Fibroblast of mammary gland (primary cell): ENCODE results near the gene ITFG1.

ENCODE experiments used
- DNase-seq: peaks from one replicate; pipeline ENCODE4 v3.0.0-alpha.2; 2010; ENCODE audit warnings: low read depth
- H3K4me3 ChIP-seq: 2 replicates; pipeline ENCODE4 v1.5.1; 2011; ENCODE audit warnings: low read depth, mild to moderate bottlenecking, low read length, moderate library complexity; ENCODE audit not compliant: control insufficient read depth
- CTCF ChIP-seq: conservative IDR thresholded peaks from 2 replicates; pipeline ENCODE4 v1.5.1; 2011; ENCODE audit warnings: low read depth, low read length, inconsistent platforms; ENCODE audit not compliant: control insufficient read depth, insufficient read depth

The ITFG1 gene

GRCh38 chr16:47254756-47255155 lies 206.1 kb downstream of the ITFG1 start:
- H3K4me3 ChIP-seq: no peak overlapping the region
- DNase-seq: no peak
- no peak for TF ChIP-seq CTCF

DNA sequence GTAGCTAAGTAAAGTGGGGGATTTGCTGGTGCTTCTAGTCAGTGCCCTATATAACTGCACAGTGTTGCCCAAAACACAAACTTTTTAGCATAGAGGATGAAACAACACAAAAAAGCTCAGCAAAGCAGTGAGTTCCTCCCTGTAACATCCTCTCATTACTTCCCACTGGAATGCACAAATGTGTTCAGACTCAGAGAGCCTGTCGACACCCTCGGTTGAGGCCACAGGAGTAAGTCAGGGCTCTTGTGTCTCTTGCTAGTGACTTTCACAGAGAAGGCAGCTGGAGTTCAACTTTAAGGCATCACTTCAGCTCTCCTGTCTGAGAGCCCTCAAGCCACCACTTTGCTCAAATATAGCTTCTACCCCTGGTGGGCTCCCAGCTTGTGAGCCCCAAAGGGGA lies 209.9 kb downstream of the ITFG1 start:
- TF ChIP-seq CTCF: no peak
- H3K4me3 ChIP-seq: no peak overlapping the region
- DNase-seq: no peak

DNA sequence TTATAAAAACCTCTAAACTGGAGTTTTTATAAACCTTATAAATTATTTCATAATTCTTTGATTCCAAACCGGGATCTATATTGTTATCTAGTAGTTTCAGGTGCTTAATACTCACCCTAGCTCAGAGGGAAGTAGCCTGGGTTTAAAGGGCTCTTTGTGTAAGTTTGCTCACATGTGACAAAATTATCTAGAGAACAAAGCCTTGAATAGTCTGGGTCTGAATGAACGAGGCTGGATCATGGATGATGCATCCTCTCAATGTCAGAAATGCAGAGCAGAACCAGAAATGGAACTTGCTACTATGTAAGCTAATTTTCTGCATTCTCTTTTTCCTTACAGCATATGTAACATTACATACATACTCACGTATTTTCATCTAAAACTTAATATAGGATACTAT lies 213.2 kb downstream of the ITFG1 start:
- no peak for DNase-seq
- no peak overlapping the region for H3K4me3 ChIP-seq
- TF ChIP-seq CTCF: no peak

DNA sequence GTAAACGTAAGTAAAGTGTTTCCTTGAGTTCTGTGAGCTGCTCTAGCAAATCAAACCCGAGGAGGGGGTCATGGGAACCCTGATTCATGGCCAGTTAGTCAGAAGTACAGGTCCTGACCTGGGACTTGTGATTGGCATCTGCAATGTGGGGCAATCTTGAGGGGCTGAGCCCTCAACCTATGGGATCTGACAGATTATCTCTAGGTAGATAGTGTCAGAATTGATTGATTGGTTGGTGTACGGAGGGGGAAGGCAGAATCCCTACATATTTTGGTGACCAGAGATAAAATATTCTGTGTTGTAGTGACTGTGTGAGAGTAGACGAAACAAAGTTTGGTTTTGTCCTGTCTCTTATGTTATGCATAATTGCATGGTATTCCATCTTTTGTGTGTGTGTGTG lies 216.7 kb downstream of the ITFG1 start:
- DNase-seq: no peak
- H3K4me3 ChIP-seq: no peak overlapping the region
- TF ChIP-seq CTCF: no peak

DNA sequence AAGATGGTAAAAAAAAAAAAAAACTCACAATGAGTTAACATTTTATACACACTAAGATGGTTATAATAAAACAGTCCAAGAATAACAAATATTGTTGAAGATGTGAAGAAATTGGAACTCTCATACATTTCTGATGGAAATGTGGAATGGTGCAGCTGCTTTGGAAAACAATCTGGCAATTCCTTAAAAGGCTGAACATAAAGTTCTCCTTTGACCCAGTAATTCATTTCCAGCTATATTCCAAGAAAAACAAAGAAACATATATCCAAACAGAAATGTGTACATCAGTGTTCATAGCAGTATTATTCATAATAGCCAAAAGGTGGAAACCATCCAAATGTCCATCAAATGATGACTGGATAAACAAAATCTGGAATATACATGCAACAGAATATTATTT lies 219.8 kb downstream of the ITFG1 start:
- TF ChIP-seq CTCF: no peak

GRCh38 chr16:47236716-47237115 lies 224.1 kb downstream of the ITFG1 start:
- TF ChIP-seq CTCF: no peak
- no peak overlapping the region for H3K4me3 ChIP-seq
- no peak for DNase-seq

More for the DNA sequence above, 219.8 kb downstream of the ITFG1 start:
- DNase-seq: no peak
- H3K4me3 ChIP-seq: no peak overlapping the region

DNA sequence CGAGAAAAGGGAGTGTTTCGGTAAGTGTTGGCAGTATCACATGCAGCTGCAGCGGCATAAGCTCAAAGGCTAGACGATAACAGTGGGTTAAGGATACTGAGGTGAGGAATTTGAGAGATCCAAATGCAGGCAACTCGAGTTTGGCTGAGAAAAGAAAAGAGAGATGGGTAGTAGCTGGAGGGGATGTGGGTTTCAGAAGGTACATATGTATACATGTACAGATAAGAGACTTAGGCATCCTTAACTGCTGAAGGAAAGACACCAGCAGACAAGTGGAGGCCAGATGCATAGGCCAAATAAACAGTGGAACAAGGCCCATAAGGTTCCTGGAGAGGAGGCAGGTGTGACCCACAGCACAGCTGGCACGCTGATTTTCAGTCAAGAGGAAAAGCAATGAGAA lies 230.6 kb downstream of the ITFG1 start:
- no peak for DNase-seq
- H3K4me3 ChIP-seq: no peak overlapping the region
- no peak for TF ChIP-seq CTCF
